K562 (cell line): ENCODE data around the gene GPR180. TPM values are rescaled to one million over a fixed set of nuclear protein-coding genes. Genes with fewer than 3 reads are reported as not detected.
A peak's percentile ranks its signal among the peaks of the same experiment; 100 is the strongest.

ENCODE experiments used
- CBFA2T3 ChIP-seq: fragments of 450-650 bp; IDR thresholded peaks from 2 replicates; pipeline ENCODE4 v1.6.1; 2017
- CTBP1 ChIP-seq: fragments of 450-650 bp; IDR thresholded peaks from 2 replicates; pipeline ENCODE4 v1.6.1; 2016; ENCODE audit warnings: borderline replicate concordance
- CXXC5 ChIP-seq: fragments of 250-450 bp; sonication (Bioruptor Pico); IDR thresholded peaks from 2 replicates; pipeline ENCODE4 v1.8.0; 2022; ENCODE audit warnings: inconsistent platforms, mild to moderate bottlenecking, moderate library complexity
- ELF2 ChIP-seq: fragments of 250-450 bp; sonication (Bioruptor Pico); IDR thresholded peaks from 2 replicates; pipeline ENCODE4 v1.5.0; 2021; ENCODE audit warnings: mild to moderate bottlenecking
- HMBOX1 ChIP-seq: sonication (generic); IDR thresholded peaks from 2 replicates; pipeline ENCODE4 v1.6.1; 2016
- HMG20A ChIP-seq: fragments of 450-650 bp; formaldehyde crosslinking; conservative IDR thresholded peaks from 2 replicates; pipeline ENCODE4 v1.4.0; 2020; ENCODE audit warnings: mild to moderate bottlenecking, mixed read lengths
- LEF1 ChIP-seq: fragments of 450-650 bp; IDR thresholded peaks from 2 replicates; pipeline ENCODE4 v1.6.1; 2016; ENCODE audit warnings: mild to moderate bottlenecking
- SOX6 ChIP-seq: fragments of 450-650 bp; IDR thresholded peaks from 2 replicates; pipeline ENCODE4 v1.6.1; 2014; ENCODE audit warnings: mild to moderate bottlenecking
- ZNF12 ChIP-seq: sonication (generic); formaldehyde crosslinking; IDR thresholded peaks from 2 replicates; pipeline ENCODE4 v1.4.0; 2020; ENCODE audit warnings: mild to moderate bottlenecking, missing genetic modification reagents
- polyA plus RNA-seq, 8 experiments: library from polyadenylated mRNA; depleted of rRNA in 4 of 8; stranded (reverse) in 5 of 8; unstranded in 3 of 8; fragments of >200 nt; fragmentation: Nextera tagmentation in 2 of 8; fragmentation: Illumina TruSeq in 1 of 8; extraction: Ambion mirVana in 2 of 8; extraction: Trizol in 1 of 8; gene quantifications; 2 replicates each; pipeline versions ENCODE4 v1.2.1 to v1.2.3, GENCODE V29; 2011 to 2014; ENCODE audit warnings: inconsistent platforms in 1 of 8, missing spikeins in 1 of 8
- total RNA-seq, 7 experiments: library from RNA; depleted of rRNA in 6 of 7; stranded (reverse); fragments of >200 nt in 6 of 7; fragmentation: Illumina TruSeq in 2 of 7; extraction: Trizol in 2 of 7; gene quantifications; 2 replicates each; pipeline versions ENCODE4 v1.2.1 to v1.2.3, GENCODE V29; 2011 to 2021; ENCODE audit warnings: low replicate concordance in 1 of 7
- TF ChIP-seq, protein P1 (sequence below), 2 experiments: fragments of 200-800 bp in 1 of 2; sonication (Bioruptor generic) in 1 of 2; sonication (generic) in 1 of 2; formaldehyde crosslinking in 1 of 2; IDR thresholded peaks in 1 of 2; conservative IDR thresholded peaks in 1 of 2; 2 replicates each; pipeline versions ENCODE4 v1.5.0 to v1.6.1; 2016 to 2020; ENCODE audit warnings: missing compliant biosample characterization in 1 of 2, missing genetic modification characterization in 1 of 2, missing genetic modification reagents in 1 of 2
- TF ChIP-seq, protein P2 (sequence below), 3 experiments: IDR thresholded peaks in 2 of 3; conservative IDR thresholded peaks in 1 of 3; 2 replicates each; pipeline ENCODE4 v1.5.1; 2011 to 2012; ENCODE audit warnings: low read length in 3 of 3, mild to moderate bottlenecking in 3 of 3, control low read depth in 2 of 3, improper control_type of control experiment in 1 of 3, inconsistent platforms in 1 of 3, low read depth in 1 of 3, mixed read lengths in 1 of 3, moderate library complexity in 1 of 3; ENCODE audit not compliant: insufficient read depth in 2 of 3
- TF ChIP-seq, protein P3 (sequence below): fragments of 450-650 bp; IDR thresholded peaks from 2 replicates; pipeline ENCODE4 v1.6.1; 2017; ENCODE audit warnings: mild to moderate bottlenecking, moderate library complexity

GPR180 gene
- total and polyA plus RNA-seq, 9 of the 15 experiments (the other 6 are each of a cell fraction or from before 2014, with no cell fraction given): 0.77 to 4.1 (median 1.8) TPM

DNA sequence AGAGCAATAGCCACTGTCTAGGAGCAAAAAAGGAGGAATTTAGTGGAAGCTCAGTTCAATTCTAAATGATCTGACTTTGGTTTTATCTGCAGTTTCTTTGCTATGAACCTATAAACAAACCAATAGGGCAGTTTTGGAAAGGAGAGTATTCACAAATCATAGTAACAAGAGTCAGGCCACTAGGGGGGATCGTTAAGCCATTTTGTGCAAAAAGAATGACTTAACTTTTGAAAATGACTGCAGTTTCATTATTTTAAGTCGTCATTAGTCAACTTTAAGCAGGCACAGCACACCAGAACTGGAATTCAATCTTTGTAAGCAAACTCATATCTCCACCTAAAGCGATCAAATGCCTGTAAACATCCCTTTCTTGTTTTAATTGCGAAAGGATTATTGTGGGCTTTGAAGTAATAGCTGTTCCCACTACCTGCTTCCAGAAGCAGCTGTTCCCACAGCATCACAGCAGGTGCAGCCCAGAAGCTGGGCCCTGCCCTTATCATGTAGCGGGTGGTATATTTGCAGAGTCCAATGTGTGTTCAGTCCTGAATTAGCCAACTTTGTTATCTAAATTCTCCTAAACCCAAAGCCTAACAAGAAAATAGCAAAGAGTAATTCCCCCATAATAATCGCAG lies 59.2 kb downstream of the GPR180 start (continued):
- no peak for TF ChIP-seq CXXC5 (CRISPR knock-in tag)
- no peak for TF ChIP-seq ZNF12 (CRISPR knock-in tag)
- TF ChIP-seq ELF2: no peak
- TF ChIP-seq, protein P1, sequence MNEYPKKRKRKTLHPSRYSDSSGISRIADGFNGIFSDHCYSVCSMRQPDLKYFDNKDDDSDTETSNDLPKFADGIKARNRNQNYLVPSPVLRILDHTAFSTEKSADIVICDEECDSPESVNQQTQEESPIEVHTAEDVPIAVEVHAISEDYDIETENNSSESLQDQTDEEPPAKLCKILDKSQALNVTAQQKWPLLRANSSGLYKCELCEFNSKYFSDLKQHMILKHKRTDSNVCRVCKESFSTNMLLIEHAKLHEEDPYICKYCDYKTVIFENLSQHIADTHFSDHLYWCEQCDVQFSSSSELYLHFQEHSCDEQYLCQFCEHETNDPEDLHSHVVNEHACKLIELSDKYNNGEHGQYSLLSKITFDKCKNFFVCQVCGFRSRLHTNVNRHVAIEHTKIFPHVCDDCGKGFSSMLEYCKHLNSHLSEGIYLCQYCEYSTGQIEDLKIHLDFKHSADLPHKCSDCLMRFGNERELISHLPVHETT (CRISPR knock-in tag; conservative IDR thresholded peaks at IDR 0.05 in 1 of 2, IDR thresholded peaks at IDR 0.05 in 1 of 2): no peak
- TF ChIP-seq HMBOX1: peak; percentile 72
- no peak for TF ChIP-seq SOX6
- TF ChIP-seq CTBP1: 0 out of 2 replicates have a peak, but pooled peaks have one; percentile 27
- no peak for TF ChIP-seq HMG20A
- TF ChIP-seq LEF1: peak; percentile 34; the same call in 1 of the 2 replicates
- TF ChIP-seq, protein P2, sequence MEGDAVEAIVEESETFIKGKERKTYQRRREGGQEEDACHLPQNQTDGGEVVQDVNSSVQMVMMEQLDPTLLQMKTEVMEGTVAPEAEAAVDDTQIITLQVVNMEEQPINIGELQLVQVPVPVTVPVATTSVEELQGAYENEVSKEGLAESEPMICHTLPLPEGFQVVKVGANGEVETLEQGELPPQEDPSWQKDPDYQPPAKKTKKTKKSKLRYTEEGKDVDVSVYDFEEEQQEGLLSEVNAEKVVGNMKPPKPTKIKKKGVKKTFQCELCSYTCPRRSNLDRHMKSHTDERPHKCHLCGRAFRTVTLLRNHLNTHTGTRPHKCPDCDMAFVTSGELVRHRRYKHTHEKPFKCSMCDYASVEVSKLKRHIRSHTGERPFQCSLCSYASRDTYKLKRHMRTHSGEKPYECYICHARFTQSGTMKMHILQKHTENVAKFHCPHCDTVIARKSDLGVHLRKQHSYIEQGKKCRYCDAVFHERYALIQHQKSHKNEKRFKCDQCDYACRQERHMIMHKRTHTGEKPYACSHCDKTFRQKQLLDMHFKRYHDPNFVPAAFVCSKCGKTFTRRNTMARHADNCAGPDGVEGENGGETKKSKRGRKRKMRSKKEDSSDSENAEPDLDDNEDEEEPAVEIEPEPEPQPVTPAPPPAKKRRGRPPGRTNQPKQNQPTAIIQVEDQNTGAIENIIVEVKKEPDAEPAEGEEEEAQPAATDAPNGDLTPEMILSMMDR (IDR thresholded peaks at IDR 0.05 in 2 of 3, conservative IDR thresholded peaks at IDR 0.05 in 1 of 3; ENCODE audit: insufficient read depth in 2 of 3, low read depth in 1 of 3, low read length in 3 of 3): peak; percentile 33 to 57 (median 42); a peak in 4 of 6 replicates
- peak; percentile 33 for TF ChIP-seq CBFA2T3
- TF ChIP-seq, protein P3, sequence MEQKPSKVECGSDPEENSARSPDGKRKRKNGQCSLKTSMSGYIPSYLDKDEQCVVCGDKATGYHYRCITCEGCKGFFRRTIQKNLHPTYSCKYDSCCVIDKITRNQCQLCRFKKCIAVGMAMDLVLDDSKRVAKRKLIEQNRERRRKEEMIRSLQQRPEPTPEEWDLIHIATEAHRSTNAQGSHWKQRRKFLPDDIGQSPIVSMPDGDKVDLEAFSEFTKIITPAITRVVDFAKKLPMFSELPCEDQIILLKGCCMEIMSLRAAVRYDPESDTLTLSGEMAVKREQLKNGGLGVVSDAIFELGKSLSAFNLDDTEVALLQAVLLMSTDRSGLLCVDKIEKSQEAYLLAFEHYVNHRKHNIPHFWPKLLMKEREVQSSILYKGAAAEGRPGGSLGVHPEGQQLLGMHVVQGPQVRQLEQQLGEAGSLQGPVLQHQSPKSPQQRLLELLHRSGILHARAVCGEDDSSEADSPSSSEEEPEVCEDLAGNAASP: no peak
